Measurements from ENCODE around the gene ACTG1. TPM values are rescaled to one million over a fixed set of nuclear protein-coding genes. Genes with fewer than 3 reads are reported as not detected.
A peak's percentile ranks its signal among the peaks of the same experiment; 100 is the strongest.

ACTG1 gene
- total and polyA plus RNA-seq, 2 of the 4 experiments (the other 2 are of a cell fraction): 10,907 to 15,732 TPM

DNA sequence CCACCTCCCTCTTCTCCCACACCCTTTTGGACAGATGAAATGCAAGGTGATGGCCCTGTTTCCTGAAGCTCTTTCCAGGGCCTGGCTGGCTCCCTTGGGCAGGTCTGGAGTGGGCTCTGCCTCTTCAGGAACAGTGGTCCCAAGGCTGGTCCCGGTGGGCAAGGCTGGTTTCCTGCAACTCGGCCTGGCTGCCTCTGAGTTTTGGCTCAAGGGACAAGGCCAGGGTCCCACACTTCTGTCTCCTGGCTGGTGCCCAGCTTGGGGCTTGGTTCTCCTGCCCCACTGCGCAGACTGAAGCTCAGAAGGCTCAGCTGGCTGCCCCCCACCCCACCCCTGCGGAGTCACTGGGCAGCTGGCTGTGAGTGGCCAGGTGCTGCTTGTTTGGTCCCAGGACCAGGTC is 3.8 kb upstream of the ACTG1 start:
- POLR2A ChIA-PET (ENCODE audit: unreplicated experiment): interaction anchor here (0.6 to 1.2 kb wide), 2 partner anchors 36 to 50 kb away, joined by 3 read pairs; partner anchors contain the start of gene FAAP100
- H3K4me2 ChIP-seq (ENCODE audit: low read depth, low read length): peak overlapping the region; percentile 95
- no peak overlapping the region for H2BK15ac ChIP-seq (ENCODE audit: low read depth, low read length)
- BruUV-seq (replicated peaks): no TSS peak
- peak overlapping the region; percentile 58; the same call in 1 of the 2 replicates for H4K91ac ChIP-seq (ENCODE audit: insufficient read depth, low read depth, low read length)
- peak overlapping the region; percentile 86 for H3K4ac ChIP-seq (ENCODE audit: low read depth, low read length)
- H2BK20ac ChIP-seq (ENCODE audit: low read depth, low read length): no peak overlapping the region
- peak overlapping the region in 1 of 2 experiments; percentile 91; a peak in 2 of 4 replicates for H4K8ac ChIP-seq (ENCODE audit: low read depth in 2 of 2, low read length in 2 of 2)
- no peak for DNase-seq
- peak overlapping the region; percentile 83 for H2AK9ac ChIP-seq (replicated peaks; ENCODE audit: low read depth, low read length, poor library complexity)
- H3K4me3 ChIP-seq (ENCODE audit: insufficient read depth, low read depth, low read length): peak overlapping the region; percentile 87
- no peak overlapping the region for H2BK120ac ChIP-seq (ENCODE audit: low read depth, low read length)
- in situ Hi-C loops (cut with MboI; ENCODE audit: low sequenced_read_pairs) (no loop called here), dilution Hi-C loops (cut with HindIII; ENCODE audit: low sequenced_read_pairs, unreplicated experiment) (no loop called here), intact Hi-C loops (cut with micrococcal nuclease) (no loop called here)
- peaks cover 34% of the 10 kb centered on the region for H3K4me1 ChIP-seq (ENCODE audit: control insufficient read depth, insufficient read depth, low read length)
- peak overlapping the region; percentile 71 for H2AK5ac ChIP-seq (ENCODE audit: low read depth, low read length)
- peaks cover 8% of the 10 kb centered on the region for H3K36me3 ChIP-seq (ENCODE audit: control insufficient read depth, insufficient read depth, low read length)
- H3K56ac ChIP-seq (ENCODE audit: extremely low read depth, insufficient read depth, low read length): no peak overlapping the region
- H4K20me1 ChIP-seq (ENCODE audit: insufficient read depth, low read length): peaks cover 51% of the 10 kb centered on the region
- H3K9me3 ChIP-seq (ENCODE audit: control insufficient read depth, insufficient read depth, low read length): no peaks in the 10 kb centered on the region
- CTCF ChIA-PET: no interaction called here
- H3K27me3 ChIP-seq (ENCODE audit: control insufficient read depth, insufficient read depth, low read length): no peaks in the 10 kb centered on the region
- H3K9ac ChIP-seq (ENCODE audit: low read depth, low read length): peak overlapping the region; percentile 99
- TF ChIP-seq FOS (IDR thresholded peaks at IDR 0.05; ENCODE audit: low read depth, low read length) (no peak), POLR2A (IDR thresholded peaks at IDR 0.05; ENCODE audit: low read depth, low read length) (no peak; the same call in 1 of the 2 replicates), CHD1 (IDR thresholded peaks at IDR 0.05; ENCODE audit: low read depth, low read length) (no peak)
- no peak overlapping the region for H3K18ac ChIP-seq (ENCODE audit: low read depth, low read length)
- peak overlapping the region; percentile 93 for H3K14ac ChIP-seq (replicated peaks; ENCODE audit: low read depth, low read length)
- 96% methylated on average over 4 of the region's 4 CpGs; no CpG with 5 or more reads in 1 of the 2 experiments for WGBS, 2 experiments (ENCODE audit: extremely low coverage in 2 of 2, insufficient read length in 1 of 2)
- H3K27ac ChIP-seq (ENCODE audit: insufficient read depth, low read length): peak overlapping the region; percentile 99
- peaks cover 6 to 50% of the 10 kb centered on the region in 2 experiments; a peak in 3 of 4 replicates for H3K79me1 ChIP-seq (ENCODE audit: low read depth in 1 of 2, low read length in 2 of 2)
- no peak overlapping the region; the same call in 1 of the 2 replicates for H4K5ac ChIP-seq (ENCODE audit: low read depth, low read length)
- peak overlapping the region; percentile 97 for H2BK5ac ChIP-seq (ENCODE audit: low read depth, low read length, poor library complexity, severe bottlenecking)
- H2AFZ ChIP-seq (replicated peaks; ENCODE audit: low read length, poor library complexity): no peak overlapping the region
- no peaks in the 10 kb centered on the region for H3K9me1 ChIP-seq (ENCODE audit: insufficient read depth, low read length)
- peak overlapping the region; percentile 97 for H3K23ac ChIP-seq (ENCODE audit: low read depth, low read length)
- ATAC-seq (ENCODE audit: low read depth): no peak
